ENCODE measurements around the gene FBXW7. TPM values are rescaled to one million over a fixed set of nuclear protein-coding genes. Genes with fewer than 3 reads are reported as not detected.

Gene FBXW7
- total and polyA plus RNA-seq, 2 experiments from 2014 or later: 16.2 to 43.5 TPM

GRCh38 chr4:152301381-152301780 lies 234.5 kb downstream of the FBXW7 start:
- Histone ChIP-seq H3K9me3 (ENCODE audit: low read depth) (no peaks in the 10 kb centered on the region), H3K27ac (no peak overlapping the region), H3K4me2 (no peak overlapping the region), H4K20me1 (ENCODE audit: insufficient read depth, poor library complexity, severe bottlenecking) (no peaks in the 10 kb centered on the region), H3K4me1 (ENCODE audit: insufficient read depth) (no peaks in the 10 kb centered on the region), H3K4me3 (no peak overlapping the region), H2AFZ (no peak overlapping the region), H3K9me2 (replicated peaks; ENCODE audit: insufficient read depth) (no peaks in the 10 kb centered on the region), H3K36me3 (replicated peaks; ENCODE audit: insufficient read depth, low read depth) (no peaks in the 10 kb centered on the region), H3K27me3 (no peaks in the 10 kb centered on the region), H3K79me2 (no peaks in the 10 kb centered on the region)
- TF ChIP-seq EZH2phosphoT487 (IDR thresholded peaks at IDR 0.05; ENCODE audit: low read depth, severe bottlenecking, unreplicated experiment) (no peak), CTCF (IDR thresholded peaks at IDR 0.05; ENCODE audit: poor library complexity) (no peak), EZH2 (IDR thresholded peaks at IDR 0.05; ENCODE audit: borderline replicate concordance) (no peak)
- 95% methylated on average over 6 of the region's 6 CpGs for WGBS (ENCODE audit: low lambda C conversion rate, missing lambda C conversion rate)
- no peak for DNase-seq (ENCODE audit: low spot score)

- no peak for DNase-seq (ENCODE audit: low spot score)
- no peak for TF ChIP-seq EZH2phosphoT487 (IDR thresholded peaks at IDR 0.05; ENCODE audit: low read depth, severe bottlenecking, unreplicated experiment)
- no peak for TF ChIP-seq CTCF (IDR thresholded peaks at IDR 0.05; ENCODE audit: poor library complexity)
- no peak for TF ChIP-seq EZH2 (IDR thresholded peaks at IDR 0.05; ENCODE audit: borderline replicate concordance)
- 92% methylated on average over 3 of the region's 3 CpGs for WGBS (ENCODE audit: low lambda C conversion rate, missing lambda C conversion rate)
- H2AFZ ChIP-seq: no peak overlapping the region
- H3K79me2 ChIP-seq: no peaks in the 10 kb centered on the region
- H3K9me2 ChIP-seq (replicated peaks; ENCODE audit: insufficient read depth): no peaks in the 10 kb centered on the region
- no peaks in the 10 kb centered on the region for H4K20me1 ChIP-seq (ENCODE audit: insufficient read depth, poor library complexity, severe bottlenecking)
- H3K4me1 ChIP-seq (ENCODE audit: insufficient read depth): no peaks in the 10 kb centered on the region
- no peaks in the 10 kb centered on the region for H3K27me3 ChIP-seq
- no peak overlapping the region for H3K4me3 ChIP-seq
- no peaks in the 10 kb centered on the region for H3K9me3 ChIP-seq (ENCODE audit: low read depth)
- H3K27ac ChIP-seq: no peak overlapping the region
- H3K4me2 ChIP-seq: no peak overlapping the region
- H3K36me3 ChIP-seq (replicated peaks; ENCODE audit: insufficient read depth, low read depth): no peaks in the 10 kb centered on the region
These were observed 236.3 kb downstream of the FBXW7 start for GRCh38 chr4:152299553-152299952.

DNA sequence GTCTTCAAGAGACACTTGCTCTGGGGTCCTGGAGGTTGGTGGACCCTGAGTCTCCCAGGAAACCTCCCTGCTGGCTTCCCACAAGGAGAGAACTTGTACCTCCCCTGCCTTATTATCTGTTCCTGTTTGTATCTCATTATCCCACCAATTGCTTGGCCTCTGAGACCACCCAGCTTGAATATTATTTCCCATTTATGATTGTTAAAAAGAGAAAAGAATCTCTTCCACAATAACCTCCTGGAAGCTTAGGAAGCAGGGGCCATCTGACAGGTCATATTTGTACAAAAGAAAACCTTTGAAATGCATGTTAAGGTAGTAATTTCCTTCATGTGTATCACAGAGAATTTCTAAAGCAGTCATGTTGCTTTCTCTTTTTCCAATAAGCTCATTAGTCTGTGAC lies 239.5 kb downstream of the FBXW7 start:
- Histone ChIP-seq H3K4me1 (ENCODE audit: insufficient read depth) (no peaks in the 10 kb centered on the region), H3K4me2 (no peak overlapping the region), H3K79me2 (no peaks in the 10 kb centered on the region), H4K20me1 (ENCODE audit: insufficient read depth, poor library complexity, severe bottlenecking) (no peaks in the 10 kb centered on the region), H3K27ac (no peak overlapping the region), H2AFZ (no peak overlapping the region), H3K27me3 (no peaks in the 10 kb centered on the region), H3K9me3 (ENCODE audit: low read depth) (no peaks in the 10 kb centered on the region), H3K36me3 (replicated peaks; ENCODE audit: insufficient read depth, low read depth) (no peaks in the 10 kb centered on the region), H3K4me3 (no peak overlapping the region), H3K9me2 (replicated peaks; ENCODE audit: insufficient read depth) (no peaks in the 10 kb centered on the region)
- TF ChIP-seq CTCF (IDR thresholded peaks at IDR 0.05; ENCODE audit: poor library complexity): no peak
- TF ChIP-seq EZH2 (IDR thresholded peaks at IDR 0.05; ENCODE audit: borderline replicate concordance): no peak
- no peak for TF ChIP-seq EZH2phosphoT487 (IDR thresholded peaks at IDR 0.05; ENCODE audit: low read depth, severe bottlenecking, unreplicated experiment)
- DNase-seq (ENCODE audit: low spot score): no peak

DNA sequence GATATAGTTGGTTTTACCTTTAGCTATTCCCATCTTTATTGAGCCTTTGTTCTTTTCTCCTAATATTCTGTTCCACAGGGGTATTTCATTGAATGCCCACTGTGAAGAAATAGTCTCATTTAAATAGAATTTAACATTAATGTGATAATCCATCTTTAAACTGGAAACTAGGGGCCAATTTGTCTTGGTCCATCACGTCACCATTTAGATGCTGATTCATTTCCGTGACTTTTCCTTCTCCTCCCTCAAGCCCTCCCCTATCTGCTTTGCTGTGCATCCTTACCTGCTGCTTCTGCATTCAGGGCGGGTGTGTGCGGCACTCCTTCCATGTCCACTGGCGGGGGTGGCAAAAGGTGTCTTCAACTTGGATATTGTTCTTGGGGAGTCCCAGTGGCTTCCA lies 241.1 kb downstream of the FBXW7 start:
- Histone ChIP-seq H4K20me1 (ENCODE audit: insufficient read depth, poor library complexity, severe bottlenecking) (no peaks in the 10 kb centered on the region), H3K36me3 (replicated peaks; ENCODE audit: insufficient read depth, low read depth) (no peaks in the 10 kb centered on the region), H3K9me2 (replicated peaks; ENCODE audit: insufficient read depth) (no peaks in the 10 kb centered on the region), H3K4me2 (no peak overlapping the region), H3K4me1 (ENCODE audit: insufficient read depth) (no peaks in the 10 kb centered on the region), H3K4me3 (no peak overlapping the region), H3K27me3 (no peaks in the 10 kb centered on the region), H2AFZ (no peak overlapping the region), H3K79me2 (no peaks in the 10 kb centered on the region), H3K27ac (no peak overlapping the region), H3K9me3 (ENCODE audit: low read depth) (no peaks in the 10 kb centered on the region)
- 93% methylated on average over 5 of the region's 5 CpGs for WGBS (ENCODE audit: low lambda C conversion rate, missing lambda C conversion rate)
- no peak for TF ChIP-seq EZH2 (IDR thresholded peaks at IDR 0.05; ENCODE audit: borderline replicate concordance)
- TF ChIP-seq CTCF (IDR thresholded peaks at IDR 0.05; ENCODE audit: poor library complexity): no peak
- TF ChIP-seq EZH2phosphoT487 (IDR thresholded peaks at IDR 0.05; ENCODE audit: low read depth, severe bottlenecking, unreplicated experiment): no peak
- DNase-seq (ENCODE audit: low spot score): no peak

Measured in hepatocyte (in vitro differentiated cells).